Adipocyte (in vitro differentiated cells): ENCODE measurements around the gene FREM2.

Experiments
- DNase-seq: peaks from one replicate; pipeline ENCODE4 v3.0.0-alpha.2; 2015; ENCODE audit warnings: low read depth
- H3K27me3 ChIP-seq: replicated peaks from 2 replicates; pipeline ENCODE4 v1.7.0; 2013; ENCODE audit warnings: mild to moderate bottlenecking, low read length, moderate library complexity; ENCODE audit not compliant: control insufficient read depth, insufficient read depth
- H3K36me3 ChIP-seq: 2 replicates; pipeline ENCODE4 v1.7.0; 2013; ENCODE audit warnings: low read length, mild to moderate bottlenecking, moderate library complexity; ENCODE audit not compliant: control insufficient read depth, insufficient read depth, severe bottlenecking
- H3K4me1 ChIP-seq: 2 replicates; pipeline ENCODE4 v1.7.0; 2013; ENCODE audit warnings: mild to moderate bottlenecking, low read length, moderate library complexity; ENCODE audit not compliant: control insufficient read depth, insufficient read depth
- H3K4me3 ChIP-seq: 2 replicates; pipeline ENCODE4 v1.7.0; 2013; ENCODE audit warnings: mild to moderate bottlenecking, low read length, moderate library complexity
- H3K9ac ChIP-seq: 2 replicates; pipeline ENCODE4 v1.7.0; 2013; ENCODE audit warnings: mild to moderate bottlenecking, low read length, moderate library complexity
- H3K9me3 ChIP-seq: 2 replicates; pipeline ENCODE4 v1.7.0; 2013; ENCODE audit warnings: mild to moderate bottlenecking, low read length, moderate library complexity; ENCODE audit not compliant: control insufficient read depth

The FREM2 gene

GRCh38 chr13:38804061-38804460 lies 117.2 kb downstream of the FREM2 start:
- Histone ChIP-seq H3K27me3 (no peaks in the 10 kb centered on the region), H3K4me1 (no peaks in the 10 kb centered on the region), H3K36me3 (no peaks in the 10 kb centered on the region), H3K9me3 (peaks cover 21% of the 10 kb centered on the region), H3K4me3 (no peak overlapping the region), H3K9ac (no peak overlapping the region)
- DNase-seq, result no peak

- no peaks in the 10 kb centered on the region for H3K27me3 ChIP-seq
- no peak overlapping the region for H3K4me3 ChIP-seq
- no peak for DNase-seq
- H3K9ac ChIP-seq, result no peak overlapping the region
- no peaks in the 10 kb centered on the region for H3K36me3 ChIP-seq
- peaks cover 26% of the 10 kb centered on the region for H3K9me3 ChIP-seq
- H3K4me1 ChIP-seq, result no peaks in the 10 kb centered on the region
These were observed 117.7 kb downstream of the FREM2 start for GRCh38 chr13:38804536-38804935.

GRCh38 chr13:38814331-38814730 lies 127.5 kb downstream of the FREM2 start:
- no peak for DNase-seq
- no peak overlapping the region for H3K4me3 ChIP-seq
- no peaks in the 10 kb centered on the region for H3K36me3 ChIP-seq
- no peak overlapping the region for H3K9ac ChIP-seq
- H3K4me1 ChIP-seq, result no peaks in the 10 kb centered on the region
- H3K27me3 ChIP-seq, result no peaks in the 10 kb centered on the region
- H3K9me3 ChIP-seq, result peaks cover 27% of the 10 kb centered on the region

GRCh38 chr13:38819053-38819452 lies 132.2 kb downstream of the FREM2 start:
- Histone ChIP-seq H3K4me1 (no peaks in the 10 kb centered on the region), H3K9me3 (no peaks in the 10 kb centered on the region), H3K36me3 (no peaks in the 10 kb centered on the region), H3K27me3 (no peaks in the 10 kb centered on the region), H3K9ac (no peak overlapping the region), H3K4me3 (no peak overlapping the region)
- peak; percentile 4 for DNase-seq

- Histone ChIP-seq H3K9ac (no peak overlapping the region), H3K9me3 (no peaks in the 10 kb centered on the region), H3K27me3 (no peaks in the 10 kb centered on the region), H3K4me1 (no peaks in the 10 kb centered on the region), H3K36me3 (no peaks in the 10 kb centered on the region), H3K4me3 (no peak overlapping the region)
- DNase-seq, result no peak
These were observed 132.7 kb downstream of the FREM2 start for GRCh38 chr13:38819596-38819995.

- H3K36me3 ChIP-seq, result no peaks in the 10 kb centered on the region
- H3K9me3 ChIP-seq, result no peaks in the 10 kb centered on the region
- H3K27me3 ChIP-seq, result no peaks in the 10 kb centered on the region
- no peak overlapping the region for H3K9ac ChIP-seq
- DNase-seq, result no peak
- no peaks in the 10 kb centered on the region for H3K4me1 ChIP-seq
- H3K4me3 ChIP-seq, result no peak overlapping the region
These were observed 135.1 kb downstream of the FREM2 start for GRCh38 chr13:38821770-38822551.

- no peak for DNase-seq
- Histone ChIP-seq H3K27me3 (no peaks in the 10 kb centered on the region), H3K9ac (no peak overlapping the region), H3K36me3 (no peaks in the 10 kb centered on the region), H3K9me3 (no peaks in the 10 kb centered on the region), H3K4me3 (no peak overlapping the region), H3K4me1 (no peaks in the 10 kb centered on the region)
These were observed 137.5 kb downstream of the FREM2 start for GRCh38 chr13:38824342-38824741.

GRCh38 chr13:38826182-38826813 lies 139.4 kb downstream of the FREM2 start:
- Histone ChIP-seq H3K36me3 (no peaks in the 10 kb centered on the region), H3K9me3 (no peaks in the 10 kb centered on the region), H3K4me3 (no peak overlapping the region), H3K9ac (no peak overlapping the region), H3K27me3 (no peaks in the 10 kb centered on the region), H3K4me1 (no peaks in the 10 kb centered on the region)
- no peak for DNase-seq

- H3K4me1 ChIP-seq, result no peaks in the 10 kb centered on the region
- H3K9ac ChIP-seq, result no peak overlapping the region
- H3K36me3 ChIP-seq, result no peaks in the 10 kb centered on the region
- no peaks in the 10 kb centered on the region for H3K9me3 ChIP-seq
- no peak overlapping the region for H3K4me3 ChIP-seq
- no peak for DNase-seq
- H3K27me3 ChIP-seq, result no peaks in the 10 kb centered on the region
These were observed 143.7 kb downstream of the FREM2 start for GRCh38 chr13:38830442-38831045.

GRCh38 chr13:38844581-38844980 lies 157.7 kb downstream of the FREM2 start:
- H3K9me3 ChIP-seq, result no peaks in the 10 kb centered on the region
- no peaks in the 10 kb centered on the region for H3K4me1 ChIP-seq
- DNase-seq, result no peak
- H3K36me3 ChIP-seq, result no peaks in the 10 kb centered on the region
- H3K4me3 ChIP-seq, result no peak overlapping the region
- no peaks in the 10 kb centered on the region for H3K27me3 ChIP-seq
- H3K9ac ChIP-seq, result no peak overlapping the region

GRCh38 chr13:38848360-38848759 lies 161.5 kb downstream of the FREM2 start:
- Histone ChIP-seq H3K4me1 (no peaks in the 10 kb centered on the region), H3K4me3 (no peak overlapping the region), H3K36me3 (no peaks in the 10 kb centered on the region), H3K9ac (no peak overlapping the region), H3K9me3 (no peaks in the 10 kb centered on the region), H3K27me3 (no peaks in the 10 kb centered on the region)
- no peak for DNase-seq
